D721Med (cell line): Measurements from ENCODE around the gene KLRF1.

Source experiments
- DNase-seq: peaks from one replicate; pipeline ENCODE4 v3.0.0; 2011; ENCODE audit warnings: low spot score; ENCODE audit not compliant: insufficient read length
- FAIRE-seq: peaks from 2 replicates; lab custom pipeline; 2011; peaks lifted over from hg19 to GRCh38; lab: Jason Lieb, UNC
- CTCF ChIP-seq: IDR thresholded peaks from 2 replicates; pipeline ENCODE4 v1.5.1; 2012; ENCODE audit warnings: mild to moderate bottlenecking, control low read depth; ENCODE audit not compliant: insufficient read depth; ENCODE audit errors: missing control alignments

KLRF1 gene

GRCh38 chr12:9881988-9882387, 54.7 kb downstream of the KLRF1 start:
- TF ChIP-seq CTCF: no peak
- no peak for DNase-seq
- no peak for FAIRE-seq

GRCh38 chr12:9883175-9883574, 55.9 kb downstream of the KLRF1 start:
- FAIRE-seq: no peak
- no peak for TF ChIP-seq CTCF

GRCh38 chr12:9888665-9889273, 61.5 kb downstream of the KLRF1 start:
- FAIRE-seq: no peak
- no peak for TF ChIP-seq CTCF
- DNase-seq: no peak

More at GRCh38 chr12:9883175-9883574, 55.9 kb downstream of the KLRF1 start:
- DNase-seq: no peak
